ENCODE results near the gene MSI2. TPM values are rescaled to one million over a fixed set of nuclear protein-coding genes. Genes with fewer than 3 reads are reported as not detected.

Gene MSI2
- total RNA-seq, 6 experiments from 2014 or later = 12.0 to 22.6 (median 19.4) TPM

DNA sequence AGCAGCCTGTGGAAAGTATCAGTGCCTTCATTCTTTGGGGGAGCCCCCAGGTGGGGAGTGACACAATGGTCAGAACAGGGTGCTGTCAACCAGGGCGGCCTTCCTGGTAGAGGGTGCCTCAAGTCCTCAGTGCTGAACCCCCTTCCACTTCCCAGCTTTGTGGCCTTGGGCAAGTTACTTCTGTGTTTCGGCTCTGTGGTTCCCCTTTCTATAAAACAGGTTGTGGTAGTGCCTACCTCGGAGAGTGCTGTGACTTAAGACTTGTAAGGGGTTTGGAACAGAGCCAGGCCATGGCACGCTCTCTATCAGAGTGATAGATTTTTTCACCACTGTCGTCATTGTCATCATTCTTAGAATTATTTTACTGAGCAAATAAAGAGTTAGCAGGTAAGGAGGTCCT, 347.7 kb downstream of the MSI2 start:
- no peaks in the 10 kb centered on the region for H3K9me3 ChIP-seq
- WGBS (ENCODE audit: insufficient coverage, low coverage, low lambda C conversion rate, missing lambda C conversion rate) = 79% methylated on average over 4 of the region's 5 CpGs
- H3K4me1 ChIP-seq = no peaks in the 10 kb centered on the region
- H3K27ac ChIP-seq = peak overlapping the region in 1 of 3 donors; percentile 22
- intact Hi-C loops (cut with DNase I) = no loop called here
- TF ChIP-seq, protein P1, sequence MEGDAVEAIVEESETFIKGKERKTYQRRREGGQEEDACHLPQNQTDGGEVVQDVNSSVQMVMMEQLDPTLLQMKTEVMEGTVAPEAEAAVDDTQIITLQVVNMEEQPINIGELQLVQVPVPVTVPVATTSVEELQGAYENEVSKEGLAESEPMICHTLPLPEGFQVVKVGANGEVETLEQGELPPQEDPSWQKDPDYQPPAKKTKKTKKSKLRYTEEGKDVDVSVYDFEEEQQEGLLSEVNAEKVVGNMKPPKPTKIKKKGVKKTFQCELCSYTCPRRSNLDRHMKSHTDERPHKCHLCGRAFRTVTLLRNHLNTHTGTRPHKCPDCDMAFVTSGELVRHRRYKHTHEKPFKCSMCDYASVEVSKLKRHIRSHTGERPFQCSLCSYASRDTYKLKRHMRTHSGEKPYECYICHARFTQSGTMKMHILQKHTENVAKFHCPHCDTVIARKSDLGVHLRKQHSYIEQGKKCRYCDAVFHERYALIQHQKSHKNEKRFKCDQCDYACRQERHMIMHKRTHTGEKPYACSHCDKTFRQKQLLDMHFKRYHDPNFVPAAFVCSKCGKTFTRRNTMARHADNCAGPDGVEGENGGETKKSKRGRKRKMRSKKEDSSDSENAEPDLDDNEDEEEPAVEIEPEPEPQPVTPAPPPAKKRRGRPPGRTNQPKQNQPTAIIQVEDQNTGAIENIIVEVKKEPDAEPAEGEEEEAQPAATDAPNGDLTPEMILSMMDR (IDR thresholded peaks at IDR 0.05) = no peak
- no peak for TF ChIP-seq POLR2A (IDR thresholded peaks at IDR 0.05)
- ATAC-seq (peak in 3 of 4 donors; percentile 17 to 28 (median 22)), DNase-seq (no peak)
- no peak overlapping the region for H3K4me3 ChIP-seq
- H3K27me3 ChIP-seq = no peaks in the 10 kb centered on the region
- no peaks in the 10 kb centered on the region for H3K36me3 ChIP-seq

GRCh38 chr17:57604771-57605674, 348.7 kb downstream of the MSI2 start:
- H3K9me3 ChIP-seq = no peaks in the 10 kb centered on the region
- H3K4me1 ChIP-seq = no peaks in the 10 kb centered on the region
- H3K36me3 ChIP-seq = no peaks in the 10 kb centered on the region
- ATAC-seq (peak; percentile 39 to 67 (median 55)), DNase-seq (no peak)
- TF ChIP-seq, protein P1 (IDR thresholded peaks at IDR 0.05) = no peak
- no peak for TF ChIP-seq POLR2A (IDR thresholded peaks at IDR 0.05)
- peak overlapping the region in 2 of 3 donors; percentile 22 to 29 for H3K27ac ChIP-seq
- WGBS (ENCODE audit: insufficient coverage, low coverage, low lambda C conversion rate, missing lambda C conversion rate) = 67% methylated on average over 12 of the region's 24 CpGs
- intact Hi-C loops (cut with DNase I) = no loop called here
- H3K4me3 ChIP-seq = no peak overlapping the region
- H3K27me3 ChIP-seq = no peaks in the 10 kb centered on the region

GRCh38 chr17:57605675-57606105, 349.4 kb downstream of the MSI2 start:
- H3K27ac ChIP-seq = peak overlapping the region in 1 of 3 donors; percentile 29
- no peak overlapping the region for H3K4me3 ChIP-seq
- no peak for ATAC-seq

GRCh38 chr17:57606111-57606875, 350.0 kb downstream of the MSI2 start:
- H3K27ac ChIP-seq = peak overlapping the region in 1 of 3 donors; percentile 29
- no peak for DNase-seq
- TF ChIP-seq, protein P1 (IDR thresholded peaks at IDR 0.05) = no peak
- TF ChIP-seq POLR2A (IDR thresholded peaks at IDR 0.05) = no peak
- H3K27me3 ChIP-seq = no peaks in the 10 kb centered on the region
- WGBS (ENCODE audit: insufficient coverage, low coverage, low lambda C conversion rate, missing lambda C conversion rate) = 96% methylated on average over 4 of the region's 6 CpGs
- H3K4me1 ChIP-seq = no peaks in the 10 kb centered on the region
- H3K4me3 ChIP-seq = no peak overlapping the region
- no peaks in the 10 kb centered on the region for H3K9me3 ChIP-seq
- H3K36me3 ChIP-seq = no peaks in the 10 kb centered on the region
- intact Hi-C loops (cut with DNase I) = no loop called here
- ATAC-seq = no peak

More at GRCh38 chr17:57605675-57606105, 349.4 kb downstream of the MSI2 start:
- intact Hi-C loops (cut with DNase I) = no loop called here
- H3K27me3 ChIP-seq = no peaks in the 10 kb centered on the region
- H3K36me3 ChIP-seq = no peaks in the 10 kb centered on the region
- H3K4me1 ChIP-seq = no peaks in the 10 kb centered on the region
- WGBS (ENCODE audit: insufficient coverage, low coverage, low lambda C conversion rate, missing lambda C conversion rate) = 60% methylated on average over 3 of the region's 5 CpGs
- no peak for DNase-seq
- TF ChIP-seq, protein P1 (IDR thresholded peaks at IDR 0.05) = no peak
- TF ChIP-seq POLR2A (IDR thresholded peaks at IDR 0.05) = no peak
- H3K9me3 ChIP-seq = no peaks in the 10 kb centered on the region

Measured in right lobe of liver (tissue), 6 donors.